Testis (tissue), 3 donors: ENCODE results near the gene NDUFV3. TPM values are rescaled to one million over a fixed set of nuclear protein-coding genes. Genes with fewer than 3 reads are reported as not detected.
"Not testable (repeated sequence)": the region's sequence is repeated elsewhere in the genome, so short reads cannot be mapped to it uniquely, and the experiment has no call there.

Experiments
- DNase-seq: peaks from one replicate; pipeline ENCODE4 v3.0.0-alpha.2; 2019
- H3K27ac ChIP-seq, 2 donors: fragments of 200-600 bp; sonication (generic); one replicate each; pipeline ENCODE4 v1.5.1; 2019
- H3K27me3 ChIP-seq: fragments of 200-600 bp; sonication (generic); one replicate; pipeline ENCODE4 v1.5.1; 2019
- H3K36me3 ChIP-seq: fragments of 200-600 bp; sonication (generic); one replicate; pipeline ENCODE4 v1.5.1; 2017; ENCODE audit warnings: low read depth; ENCODE audit errors: missing control alignments
- H3K4me1 ChIP-seq: fragments of 200-600 bp; sonication (generic); one replicate; pipeline ENCODE4 v1.5.1; 2019
- H3K4me3 ChIP-seq, 2 donors: fragments of 200-600 bp; sonication (generic); one replicate each; pipeline ENCODE4 v1.5.1; 2017 to 2019
- H3K9me3 ChIP-seq: fragments of 200-600 bp; sonication (generic); one replicate; pipeline ENCODE4 v1.5.1; 2017
- CTCF ChIP-seq, 3 experiments: fragments of 450-650 bp in 2 of 3; fragments of 200-600 bp in 1 of 3; sonication (generic) in 1 of 3; IDR thresholded peaks; one replicate each; pipeline ENCODE4 v1.5.1; 2016 to 2019; ENCODE audit warnings: antibody characterized with exemption in 3 of 3, mild to moderate bottlenecking in 2 of 3, moderate library complexity in 1 of 3
- POLR2A ChIP-seq: fragments of 450-650 bp; IDR thresholded peaks from one replicate; pipeline ENCODE4 v1.6.1; 2017; ENCODE audit warnings: antibody characterized with exemption, mild to moderate bottlenecking, moderate library complexity
- WGBS, 2 donors: methylation state at CpG; one replicate each; pipeline ENCODE4 v1.1.5; 2018; 5-methylcytosine and 5-hydroxymethylcytosine counted together
- intact Hi-C: fragments of 100-400 bp; cut with DNase I; formaldehyde crosslinking; loops from one replicate; pipeline ENCODE4 v1.15.1; 2023; ENCODE audit warnings: low total_unique reads
- polyA plus RNA-seq: library from polyadenylated mRNA; stranded (reverse); fragments of 350-450 nt; fragmentation: Illumina TruSeq; extraction: RNeasy Lipid Tissue Mini Kit (QIAGEN cat#74804); gene quantifications from one replicate; pipeline ENCODE4 v1.2.3, GENCODE V29; 2014; ENCODE audit warnings: low read depth, low replicate concordance; ENCODE audit not compliant: insufficient read depth
- total RNA-seq, 2 donors: library from RNA; depleted of rRNA; stranded (reverse); fragments of >200 nt; gene quantifications; one replicate each; pipeline ENCODE4 v1.2.3, GENCODE V29; 2016

Gene NDUFV3
- total and polyA plus RNA-seq, 3 donors from 2014 or later, result 35.2 to 53.3 (median 37.8) TPM

DNA sequence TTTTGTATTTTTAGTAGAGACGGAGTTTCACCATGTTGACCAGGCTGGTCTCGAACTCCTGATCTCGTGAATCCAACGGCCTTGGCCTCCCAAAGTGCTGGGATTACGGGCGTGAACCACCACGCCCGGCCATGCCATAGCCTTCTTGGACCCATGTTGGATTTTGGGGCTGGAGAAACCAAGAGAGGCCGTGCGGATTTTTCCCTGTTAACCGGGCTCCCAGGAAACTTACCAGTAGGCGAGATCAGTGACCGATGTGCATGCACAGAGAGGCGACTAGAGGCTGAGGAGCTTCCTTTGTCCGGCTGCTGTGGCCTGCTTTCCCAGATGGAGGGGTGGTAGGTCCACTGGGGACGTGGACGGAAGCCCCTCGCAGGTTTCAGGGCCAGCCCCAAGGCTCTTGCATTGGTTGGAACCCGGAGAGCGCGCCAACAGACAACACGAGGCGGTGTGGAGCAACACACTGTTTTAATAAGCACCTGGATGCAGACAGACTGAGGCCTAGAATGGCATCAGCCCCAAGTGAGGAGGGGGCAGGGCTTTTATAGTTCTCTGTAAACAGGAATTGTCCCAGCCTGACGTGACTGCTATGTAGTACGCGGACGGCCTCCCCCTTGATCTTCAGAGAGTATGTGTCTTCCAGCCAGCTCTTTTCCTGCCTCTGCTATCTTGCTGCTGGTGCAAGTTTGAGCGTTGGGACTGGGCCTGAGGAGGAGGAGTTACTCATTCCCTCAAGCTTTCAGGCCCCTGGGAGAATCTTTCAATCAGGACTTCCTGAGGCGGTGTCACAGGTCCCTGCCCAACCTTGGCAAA lies 32.2 kb downstream of the NDUFV3 start, which contains the start of gene ERVH48-1:
TSS of gene ERVH48-1 (minus strand) at position 517 of the 813 bp plus-strand sequence. CDS start 6,624 bp downstream, outside the sequence.
- 89 to 90% methylated on average over 21 to 29 of the region's 29 CpGs for WGBS, 2 donors
- peaks cover 2% of the 10 kb centered on the region for H3K4me1 ChIP-seq
- no peaks in the 10 kb centered on the region for H3K9me3 ChIP-seq
- no peaks in the 10 kb centered on the region for H3K36me3 ChIP-seq
- DNase-seq, result no peak
- H3K27me3 ChIP-seq, result no peaks in the 10 kb centered on the region
- H3K27ac ChIP-seq, result no peak within 1 kb of the TSS
- no peak within 1 kb of the TSS for H3K4me3 ChIP-seq
- no peak for TF ChIP-seq CTCF (IDR thresholded peaks at IDR 0.05)
- no peak for TF ChIP-seq POLR2A
- intact Hi-C loops, result no loop called here

GRCh38 chr21:42927474-42928200 lies 34.5 kb downstream of the NDUFV3 start:
- H3K4me1 ChIP-seq, H3K36me3 ChIP-seq, DNase-seq, intact Hi-C loops, H3K27ac ChIP-seq, H3K4me3 ChIP-seq, H3K9me3 ChIP-seq, H3K27me3 ChIP-seq: not testable (repeated sequence)
- 82 to 90% methylated on average over 23 of the region's 23 CpGs for WGBS, 2 donors

- intact Hi-C loops, result no loop called here
- no peak for TF ChIP-seq POLR2A
- TF ChIP-seq CTCF (IDR thresholded peaks at IDR 0.05), result no peak
- no peaks in the 10 kb centered on the region for H3K9me3 ChIP-seq
- no peak for DNase-seq
- H3K27me3 ChIP-seq, result no peaks in the 10 kb centered on the region
- H3K36me3 ChIP-seq, result no peaks in the 10 kb centered on the region
- H3K4me1 ChIP-seq, result no peaks in the 10 kb centered on the region
- WGBS, 2 donors, result 66 to 73% methylated on average over 3 of the region's 3 CpGs
- no peak overlapping the region for H3K27ac ChIP-seq
- H3K4me3 ChIP-seq, result no peak overlapping the region
Observed at GRCh38 chr21:42929969-42930368, 36.9 kb downstream of the NDUFV3 start.

- WGBS, 2 donors, result 90% methylated on average over 13 of the region's 13 CpGs
- Histone ChIP-seq H3K4me1 (no peaks in the 10 kb centered on the region), H3K36me3 (no peaks in the 10 kb centered on the region), H3K4me3 (no peak overlapping the region), H3K27me3 (no peaks in the 10 kb centered on the region), H3K27ac (no peak overlapping the region), H3K9me3 (no peaks in the 10 kb centered on the region)
- DNase-seq, result no peak
- intact Hi-C loops, result no loop called here
- no peak for TF ChIP-seq CTCF (IDR thresholded peaks at IDR 0.05)
Observed at GRCh38 chr21:42931560-42932235, 38.6 kb downstream of the NDUFV3 start.

GRCh38 chr21:42932378-42933136 lies 39.4 kb downstream of the NDUFV3 start:
- DNase-seq, H3K9me3 ChIP-seq, H3K27ac ChIP-seq, H3K36me3 ChIP-seq, H3K4me1 ChIP-seq, H3K4me3 ChIP-seq, H3K27me3 ChIP-seq, intact Hi-C loops: not testable (repeated sequence)
- 92 to 95% methylated on average over 8 to 16 of the region's 16 CpGs for WGBS, 2 donors

DNA sequence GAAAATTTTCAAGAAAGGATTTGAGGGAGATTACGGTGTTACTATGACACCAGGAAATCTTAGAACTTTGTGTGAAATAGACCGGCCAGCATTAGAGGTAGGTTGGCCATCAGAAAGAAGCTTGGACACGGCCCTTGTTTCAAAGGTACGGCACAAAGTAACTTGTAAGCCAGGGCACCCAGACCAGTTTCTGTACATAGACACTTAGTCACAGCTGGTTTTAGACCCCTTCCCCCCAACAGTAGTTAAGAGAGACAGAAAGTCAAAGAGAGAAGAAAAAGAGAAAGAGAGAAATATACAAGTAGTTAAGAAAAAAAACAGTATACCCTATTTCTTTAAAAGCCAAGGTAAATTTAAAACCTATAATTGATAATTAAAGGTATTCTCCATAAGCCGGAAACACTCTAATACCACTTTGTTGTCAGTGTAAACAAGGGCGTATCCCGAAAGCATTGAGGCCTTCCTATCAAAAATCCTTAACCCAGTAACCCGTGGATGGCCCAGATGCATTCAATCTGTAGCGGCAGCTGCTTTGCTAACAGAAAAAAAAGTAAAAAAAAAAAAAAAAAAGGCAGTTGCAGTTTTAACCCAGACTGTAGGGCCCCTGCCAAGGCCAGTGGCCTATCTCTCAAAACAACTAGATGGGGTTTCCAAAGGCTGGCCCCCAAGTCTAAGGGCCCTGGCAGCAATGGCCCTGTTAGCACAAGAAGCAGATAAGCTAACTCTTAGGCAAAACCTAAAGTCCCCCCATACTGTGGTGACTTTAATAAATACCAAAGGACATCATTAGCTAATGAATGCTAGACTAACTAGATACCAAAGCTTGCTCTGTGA lies 40.2 kb downstream of the NDUFV3 start:
- H3K4me1 ChIP-seq, intact Hi-C loops, H3K27me3 ChIP-seq, H3K27ac ChIP-seq, H3K9me3 ChIP-seq, H3K36me3 ChIP-seq, H3K4me3 ChIP-seq, DNase-seq: not testable (repeated sequence)
- 48 to 58% methylated on average over 8 to 9 of the region's 9 CpGs for WGBS, 2 donors

GRCh38 chr21:42933973-42934372 lies 40.9 kb downstream of the NDUFV3 start:
- WGBS, 2 donors, result 93% methylated on average over 12 of the region's 12 CpGs
- intact Hi-C loops, H3K27me3 ChIP-seq, H3K36me3 ChIP-seq, H3K9me3 ChIP-seq, H3K4me1 ChIP-seq, H3K4me3 ChIP-seq, DNase-seq, H3K27ac ChIP-seq: not testable (repeated sequence)
